Measurements from ENCODE around the gene CKMT2.

Gene CKMT2

GRCh38 chr5:81191726-81192372 lies 41.3 kb upstream of the CKMT2 start:
- TF ChIP-seq CTCF (IDR thresholded peaks at IDR 0.05; ENCODE audit: low read depth, low read length), result no peak
- no peak for DNase-seq (ENCODE audit: extremely low read depth, low read depth)

GRCh38 chr5:81192373-81192750 lies 40.8 kb upstream of the CKMT2 start:
- no peak for DNase-seq (ENCODE audit: extremely low read depth, low read depth)
- no peak for TF ChIP-seq CTCF (IDR thresholded peaks at IDR 0.05; ENCODE audit: low read depth, low read length)

- DNase-seq (ENCODE audit: extremely low read depth, low read depth), result peak; percentile 47
- peak; percentile 95 for TF ChIP-seq CTCF (IDR thresholded peaks at IDR 0.05; ENCODE audit: low read depth, low read length)
Observed at GRCh38 chr5:81194633-81195334, 38.3 kb upstream of the CKMT2 start.

GRCh38 chr5:81195335-81195929 lies 37.7 kb upstream of the CKMT2 start:
- TF ChIP-seq CTCF (IDR thresholded peaks at IDR 0.05; ENCODE audit: low read depth, low read length), result no peak
- no peak for DNase-seq (ENCODE audit: extremely low read depth, low read depth)

GRCh38 chr5:81202655-81203054 lies 30.5 kb upstream of the CKMT2 start:
- no peak for DNase-seq (ENCODE audit: extremely low read depth, low read depth)
- TF ChIP-seq CTCF (IDR thresholded peaks at IDR 0.05; ENCODE audit: low read depth, low read length), result no peak

GRCh38 chr5:81203729-81204128 lies 29.4 kb upstream of the CKMT2 start:
- no peak for TF ChIP-seq CTCF (IDR thresholded peaks at IDR 0.05; ENCODE audit: low read depth, low read length)
- DNase-seq (ENCODE audit: extremely low read depth, low read depth), result no peak

- TF ChIP-seq CTCF (IDR thresholded peaks at IDR 0.05; ENCODE audit: low read depth, low read length), result no peak
- DNase-seq (ENCODE audit: extremely low read depth, low read depth), result no peak
Observed at GRCh38 chr5:81204205-81204604, 28.9 kb upstream of the CKMT2 start.
